T47D (cell line): ENCODE measurements around the gene TCF7L2.
"Not testable (repeated sequence)": the region's sequence is repeated elsewhere in the genome, so short reads cannot be mapped to it uniquely, and the experiment has no call there.

ENCODE experiments used
- DNase-seq, 2 experiments: peaks; one replicate each; pipeline versions ENCODE4 v3.0.0 to v3.0.0-alpha.2; 2011 to 2012; ENCODE audit warnings: low read depth in 1 of 2, low spot score in 1 of 2
- JUND ChIP-seq: IDR thresholded peaks from 2 replicates; pipeline ENCODE4 v1.6.1; 2012; ENCODE audit warnings: low read depth
- in situ Hi-C: cut with HindIII; loops from 2 replicates; pipeline ENCODE4 v1.10.0; 2016; ENCODE audit warnings: low sequenced_read_pairs, low pct_unique_long_range_greater_than_20kb

TCF7L2 gene

DNA sequence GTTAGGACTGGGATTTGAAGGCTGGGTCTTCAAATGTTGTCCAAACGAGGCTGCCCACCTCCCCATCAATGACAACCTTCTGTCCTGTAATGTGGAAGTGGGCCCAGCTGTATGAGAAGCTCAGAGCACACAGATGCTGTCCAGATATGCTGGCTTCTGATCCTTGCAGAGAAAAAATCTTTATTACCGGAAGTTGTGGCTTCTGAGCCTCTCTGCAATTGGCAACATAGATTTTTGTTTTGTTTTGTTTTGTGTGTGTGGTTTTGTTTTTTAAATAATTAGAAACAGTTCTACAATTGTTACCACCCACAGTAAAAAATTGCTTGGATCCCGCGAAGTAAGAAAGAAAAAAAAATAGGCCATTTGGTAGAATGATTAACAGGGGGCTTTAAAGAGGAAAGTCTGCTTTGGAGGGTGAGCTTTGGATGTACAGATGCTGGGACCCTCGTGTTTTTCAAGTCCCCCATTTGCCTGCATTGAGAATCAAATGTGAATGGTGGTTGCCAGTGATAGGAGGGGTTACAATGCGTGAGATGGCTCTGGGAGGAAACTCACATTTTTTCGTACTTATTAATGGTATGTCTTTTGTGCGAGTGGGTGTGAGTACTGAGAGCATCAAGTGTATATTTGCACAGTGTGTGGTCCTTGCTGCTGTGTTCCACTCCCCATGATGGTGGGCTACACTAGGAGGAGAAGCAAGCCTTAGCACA, 153.2 kb downstream of the TCF7L2 start:
- in situ Hi-C loops, result no loop called here
- no peak for TF ChIP-seq JUND
- DNase-seq, result no peak

- in situ Hi-C loops, result no loop called here
- TF ChIP-seq JUND, result no peak
- no peak for DNase-seq
Measured at GRCh38 chr10:113104047-113104446, 154.0 kb downstream of the TCF7L2 start.

- in situ Hi-C loops, result no loop called here
Measured at GRCh38 chr10:113108194-113108835, 158.3 kb downstream of the TCF7L2 start.

DNA sequence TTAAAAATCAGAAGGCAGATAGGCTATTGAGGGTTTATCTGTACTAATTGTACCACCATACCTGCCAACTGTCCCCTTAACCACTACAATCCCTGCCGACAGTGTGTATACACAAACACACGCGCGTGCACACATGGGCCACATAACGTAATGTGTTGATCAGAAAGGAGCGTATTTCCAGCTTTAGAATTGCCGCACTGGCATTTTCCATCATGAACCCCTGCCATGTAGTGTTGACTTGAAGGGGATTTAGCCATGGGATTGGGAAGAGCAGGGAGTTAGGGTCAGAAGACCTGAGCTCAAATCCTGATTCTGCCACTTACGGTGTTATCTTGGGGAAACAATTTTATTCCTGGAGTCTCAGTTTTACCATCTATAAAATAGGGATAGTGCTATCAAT, 158.9 kb downstream of the TCF7L2 start:
- TF ChIP-seq JUND, result no peak
- in situ Hi-C loops, result no loop called here
- DNase-seq, result no peak

More at GRCh38 chr10:113108194-113108835, 158.3 kb downstream of the TCF7L2 start:
- DNase-seq, result no peak
- TF ChIP-seq JUND, result no peak

GRCh38 chr10:113109482-113109881, 159.4 kb downstream of the TCF7L2 start:
- DNase-seq, in situ Hi-C loops: not testable (repeated sequence)

DNA sequence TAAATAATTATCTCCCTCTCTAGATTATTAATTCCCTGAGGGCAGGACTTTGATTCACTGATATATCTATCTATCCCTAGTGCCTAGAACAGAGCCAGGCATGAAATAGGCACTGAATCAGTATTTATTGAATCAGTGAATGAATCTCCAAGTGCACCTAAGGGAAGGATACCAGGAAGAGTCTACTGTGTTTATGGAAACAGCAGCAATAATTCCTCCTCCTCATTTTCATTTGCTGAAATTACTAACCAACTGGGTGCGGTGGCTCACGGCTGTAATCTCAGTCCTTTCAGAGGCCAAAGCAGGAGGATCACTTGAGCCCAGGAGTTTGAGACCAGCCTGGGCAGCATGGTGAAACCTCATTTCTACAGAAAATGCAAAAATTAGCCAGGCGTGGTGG, 161.2 kb downstream of the TCF7L2 start:
- in situ Hi-C loops, result no loop called here
- DNase-seq, result no peak
- no peak for TF ChIP-seq JUND

GRCh38 chr10:113111900-113112853, 162.1 kb downstream of the TCF7L2 start:
- TF ChIP-seq JUND, result no peak
- DNase-seq, result peak in 1 of 2 experiments; percentile 64
- in situ Hi-C loops, result no loop called here

DNA sequence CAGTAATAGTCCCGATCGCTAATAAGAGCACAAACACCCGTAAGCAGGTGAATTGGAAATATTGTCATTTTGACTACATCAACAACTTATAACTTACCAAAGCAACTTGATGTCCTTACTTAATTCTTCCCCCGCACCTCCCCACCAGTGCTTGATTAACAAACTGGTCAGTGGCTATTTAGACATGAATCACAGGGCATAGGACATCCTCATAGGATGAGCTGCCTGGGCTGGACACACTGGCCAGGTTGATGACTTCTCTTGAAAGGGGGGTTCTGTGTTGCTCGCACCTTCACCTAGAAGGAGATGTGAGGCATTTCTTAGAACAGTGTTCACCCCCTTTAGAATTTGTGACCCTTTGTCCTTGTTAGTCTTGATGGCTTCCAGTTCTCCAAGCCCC, 163.2 kb downstream of the TCF7L2 start:
- no peak for TF ChIP-seq JUND
- in situ Hi-C loops, result no loop called here
- no peak for DNase-seq

GRCh38 chr10:113113918-113114317, 163.9 kb downstream of the TCF7L2 start:
- no peak for TF ChIP-seq JUND
- in situ Hi-C loops, result no loop called here
- DNase-seq, result no peak

- in situ Hi-C loops, result no loop called here
- TF ChIP-seq JUND, result no peak
- DNase-seq, result no peak
Measured at GRCh38 chr10:113115556-113115955, 165.5 kb downstream of the TCF7L2 start.

GRCh38 chr10:113118882-113119281, 168.8 kb downstream of the TCF7L2 start:
- no peak for DNase-seq
- in situ Hi-C loops, result no loop called here
- TF ChIP-seq JUND, result no peak

DNA sequence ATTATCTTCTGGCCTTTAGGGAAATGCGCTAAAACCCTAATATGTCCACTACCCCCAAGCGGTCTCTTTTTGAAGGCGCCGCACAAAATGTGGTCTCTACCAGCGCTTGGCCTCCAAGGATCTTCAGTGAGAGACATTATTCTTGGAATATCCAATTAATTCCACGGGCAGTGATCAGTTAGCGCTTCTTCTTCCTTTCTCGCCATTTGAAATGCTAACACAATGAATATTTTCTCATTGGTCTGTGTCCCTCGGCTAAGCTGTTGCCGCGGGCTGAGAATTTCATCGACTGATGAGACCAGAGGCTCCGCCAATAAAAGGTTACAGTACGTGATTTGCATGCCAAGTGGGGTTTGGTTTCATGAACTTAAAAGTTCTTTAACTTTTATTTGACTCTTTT, 169.8 kb downstream of the TCF7L2 start:
- no peak for TF ChIP-seq JUND
- in situ Hi-C loops, result no loop called here
- DNase-seq, result no peak

DNA sequence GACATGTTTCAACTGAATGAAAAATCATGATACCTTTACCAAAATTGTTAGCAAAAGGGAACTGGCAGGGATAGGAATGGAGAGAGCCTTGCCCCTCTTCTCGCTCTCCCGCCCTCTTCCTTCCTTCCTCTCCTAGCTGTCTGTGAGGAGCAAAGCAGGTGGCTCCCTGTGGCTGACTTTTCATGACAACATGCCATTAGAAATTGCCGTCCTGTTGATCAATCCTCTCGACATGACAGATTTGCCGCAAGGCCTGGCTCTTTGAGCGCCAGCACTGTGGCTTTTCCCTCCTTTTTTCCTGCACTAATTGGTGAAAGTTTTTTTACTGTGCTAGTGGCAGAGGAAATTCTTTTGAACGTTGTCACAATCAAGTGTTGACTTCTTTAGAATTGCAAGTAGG, 171.1 kb downstream of the TCF7L2 start:
- in situ Hi-C loops, result no loop called here
- DNase-seq, result no peak

More for the DNA sequence above, 171.1 kb downstream of the TCF7L2 start:
- TF ChIP-seq JUND, result no peak
